Measurements from ENCODE around the gene SNAPC3.

SNAPC3 gene

GRCh38 chr9:15389631-15390030 lies 33.0 kb upstream of the SNAPC3 start:
- Histone ChIP-seq H3K36me3 (ENCODE audit: control insufficient read depth in 2 of 2, insufficient read depth in 2 of 2, low read length in 2 of 2) (no peaks in the 10 kb centered on the region), H3K4me3 (ENCODE audit: low read length in 2 of 2) (no peak overlapping the region), H3K27ac (ENCODE audit: low read length) (no peak overlapping the region), H3K9ac (ENCODE audit: low read length in 2 of 2) (no peak overlapping the region), H3K9me3 (ENCODE audit: control insufficient read depth in 2 of 2, low read length in 2 of 2) (no peaks in the 10 kb centered on the region), H3K27me3 (ENCODE audit: control insufficient read depth in 1 of 2, insufficient read depth in 2 of 2, low read length in 2 of 2) (no peaks in the 10 kb centered on the region), H3K4me1 (ENCODE audit: control insufficient read depth, insufficient read depth, low read length) (no peaks in the 10 kb centered on the region)

- H3K4me1 ChIP-seq (ENCODE audit: control insufficient read depth, insufficient read depth, low read length): no peaks in the 10 kb centered on the region
- no peak overlapping the region for H3K4me3 ChIP-seq (ENCODE audit: low read length in 2 of 2)
- H3K27ac ChIP-seq (ENCODE audit: low read length): no peak overlapping the region
- H3K9ac ChIP-seq (ENCODE audit: low read length in 2 of 2): no peak overlapping the region
- H3K27me3 ChIP-seq (ENCODE audit: control insufficient read depth in 1 of 2, insufficient read depth in 2 of 2, low read length in 2 of 2): no peaks in the 10 kb centered on the region
- H3K36me3 ChIP-seq (ENCODE audit: control insufficient read depth in 2 of 2, insufficient read depth in 2 of 2, low read length in 2 of 2): no peaks in the 10 kb centered on the region
- H3K9me3 ChIP-seq (ENCODE audit: control insufficient read depth in 2 of 2, low read length in 2 of 2): no peaks in the 10 kb centered on the region
These were observed 32.5 kb upstream of the SNAPC3 start for GRCh38 chr9:15390201-15390600.

- H3K27ac ChIP-seq (ENCODE audit: low read length): no peak overlapping the region
- H3K4me1 ChIP-seq (ENCODE audit: control insufficient read depth, insufficient read depth, low read length): no peaks in the 10 kb centered on the region
- no peak overlapping the region for H3K4me3 ChIP-seq (ENCODE audit: low read length in 2 of 2)
- H3K27me3 ChIP-seq (ENCODE audit: control insufficient read depth in 1 of 2, insufficient read depth in 2 of 2, low read length in 2 of 2): no peaks in the 10 kb centered on the region
- H3K36me3 ChIP-seq (ENCODE audit: control insufficient read depth in 2 of 2, insufficient read depth in 2 of 2, low read length in 2 of 2): no peaks in the 10 kb centered on the region
- H3K9me3 ChIP-seq (ENCODE audit: control insufficient read depth in 2 of 2, low read length in 2 of 2): no peaks in the 10 kb centered on the region
- H3K9ac ChIP-seq (ENCODE audit: low read length in 2 of 2): no peak overlapping the region
These were observed 30.3 kb upstream of the SNAPC3 start for GRCh38 chr9:15392363-15392762.

- Histone ChIP-seq H3K9me3 (ENCODE audit: control insufficient read depth in 2 of 2, low read length in 2 of 2) (no peaks in the 10 kb centered on the region), H3K27ac (ENCODE audit: low read length) (no peak overlapping the region), H3K4me1 (ENCODE audit: control insufficient read depth, insufficient read depth, low read length) (no peaks in the 10 kb centered on the region), H3K9ac (ENCODE audit: low read length in 2 of 2) (no peak overlapping the region), H3K4me3 (ENCODE audit: low read length in 2 of 2) (no peak overlapping the region), H3K36me3 (ENCODE audit: control insufficient read depth in 2 of 2, insufficient read depth in 2 of 2, low read length in 2 of 2) (no peaks in the 10 kb centered on the region), H3K27me3 (ENCODE audit: control insufficient read depth in 1 of 2, insufficient read depth in 2 of 2, low read length in 2 of 2) (no peaks in the 10 kb centered on the region)
These were observed 22.3 kb upstream of the SNAPC3 start for GRCh38 chr9:15400281-15400941.

- H3K27ac ChIP-seq (ENCODE audit: low read length): no peak overlapping the region
- H3K9ac ChIP-seq (ENCODE audit: low read length in 2 of 2): no peak overlapping the region
- H3K36me3 ChIP-seq (ENCODE audit: control insufficient read depth in 2 of 2, insufficient read depth in 2 of 2, low read length in 2 of 2): no peaks in the 10 kb centered on the region
- no peaks in the 10 kb centered on the region for H3K27me3 ChIP-seq (ENCODE audit: control insufficient read depth in 1 of 2, insufficient read depth in 2 of 2, low read length in 2 of 2)
- H3K4me3 ChIP-seq (ENCODE audit: low read length in 2 of 2): no peak overlapping the region
- no peaks in the 10 kb centered on the region for H3K9me3 ChIP-seq (ENCODE audit: control insufficient read depth in 2 of 2, low read length in 2 of 2)
- H3K4me1 ChIP-seq (ENCODE audit: control insufficient read depth, insufficient read depth, low read length): no peaks in the 10 kb centered on the region
These were observed 21.4 kb upstream of the SNAPC3 start for GRCh38 chr9:15401266-15401665.

- Histone ChIP-seq H3K9ac (ENCODE audit: low read length in 2 of 2) (no peak overlapping the region), H3K36me3 (ENCODE audit: control insufficient read depth in 2 of 2, insufficient read depth in 2 of 2, low read length in 2 of 2) (no peaks in the 10 kb centered on the region), H3K4me1 (ENCODE audit: control insufficient read depth, insufficient read depth, low read length) (no peaks in the 10 kb centered on the region), H3K4me3 (ENCODE audit: low read length in 2 of 2) (no peak overlapping the region), H3K9me3 (ENCODE audit: control insufficient read depth in 2 of 2, low read length in 2 of 2) (no peaks in the 10 kb centered on the region), H3K27me3 (ENCODE audit: control insufficient read depth in 1 of 2, insufficient read depth in 2 of 2, low read length in 2 of 2) (no peaks in the 10 kb centered on the region), H3K27ac (ENCODE audit: low read length) (no peak overlapping the region)
These were observed 19.5 kb upstream of the SNAPC3 start for GRCh38 chr9:15403155-15403554.

GRCh38 chr9:15404171-15404570 lies 18.5 kb upstream of the SNAPC3 start:
- no peak overlapping the region for H3K27ac ChIP-seq (ENCODE audit: low read length)
- H3K27me3 ChIP-seq (ENCODE audit: control insufficient read depth in 1 of 2, insufficient read depth in 2 of 2, low read length in 2 of 2): no peaks in the 10 kb centered on the region
- no peaks in the 10 kb centered on the region for H3K9me3 ChIP-seq (ENCODE audit: control insufficient read depth in 2 of 2, low read length in 2 of 2)
- H3K36me3 ChIP-seq (ENCODE audit: control insufficient read depth in 2 of 2, insufficient read depth in 2 of 2, low read length in 2 of 2): no peaks in the 10 kb centered on the region
- no peak overlapping the region for H3K4me3 ChIP-seq (ENCODE audit: low read length in 2 of 2)
- no peak overlapping the region for H3K9ac ChIP-seq (ENCODE audit: low read length in 2 of 2)
- H3K4me1 ChIP-seq (ENCODE audit: control insufficient read depth, insufficient read depth, low read length): no peaks in the 10 kb centered on the region

- Histone ChIP-seq H3K36me3 (ENCODE audit: control insufficient read depth in 2 of 2, insufficient read depth in 2 of 2, low read length in 2 of 2) (no peaks in the 10 kb centered on the region), H3K27me3 (ENCODE audit: control insufficient read depth in 1 of 2, insufficient read depth in 2 of 2, low read length in 2 of 2) (no peaks in the 10 kb centered on the region), H3K9ac (ENCODE audit: low read length in 2 of 2) (no peak overlapping the region), H3K9me3 (ENCODE audit: control insufficient read depth in 2 of 2, low read length in 2 of 2) (no peaks in the 10 kb centered on the region), H3K27ac (ENCODE audit: low read length) (no peak overlapping the region), H3K4me1 (ENCODE audit: control insufficient read depth, insufficient read depth, low read length) (no peaks in the 10 kb centered on the region), H3K4me3 (ENCODE audit: low read length in 2 of 2) (no peak overlapping the region)
These were observed 5.8 kb upstream of the SNAPC3 start for GRCh38 chr9:15416880-15417279.

GRCh38 chr9:15417626-15418025 lies 5.0 kb upstream of the SNAPC3 start:
- Histone ChIP-seq H3K27me3 (ENCODE audit: control insufficient read depth in 1 of 2, insufficient read depth in 2 of 2, low read length in 2 of 2) (no peaks in the 10 kb centered on the region), H3K4me3 (ENCODE audit: low read length in 2 of 2) (no peak overlapping the region), H3K9ac (ENCODE audit: low read length in 2 of 2) (no peak overlapping the region), H3K4me1 (ENCODE audit: control insufficient read depth, insufficient read depth, low read length) (peaks cover 6% of the 10 kb centered on the region), H3K9me3 (ENCODE audit: control insufficient read depth in 2 of 2, low read length in 2 of 2) (no peaks in the 10 kb centered on the region), H3K27ac (ENCODE audit: low read length) (no peak overlapping the region), H3K36me3 (ENCODE audit: control insufficient read depth in 2 of 2, insufficient read depth in 2 of 2, low read length in 2 of 2) (no peaks in the 10 kb centered on the region)

- H3K4me1 ChIP-seq (ENCODE audit: control insufficient read depth, insufficient read depth, low read length): peaks cover 9% of the 10 kb centered on the region
- no peak overlapping the region for H3K9ac ChIP-seq (ENCODE audit: low read length in 2 of 2)
- peaks cover 5 to 8% of the 10 kb centered on the region in 2 donors for H3K36me3 ChIP-seq (ENCODE audit: control insufficient read depth in 2 of 2, insufficient read depth in 2 of 2, low read length in 2 of 2)
- H3K9me3 ChIP-seq (ENCODE audit: control insufficient read depth in 2 of 2, low read length in 2 of 2): no peaks in the 10 kb centered on the region
- H3K27ac ChIP-seq (ENCODE audit: low read length): no peak overlapping the region
- H3K4me3 ChIP-seq (ENCODE audit: low read length in 2 of 2): no peak overlapping the region
- H3K27me3 ChIP-seq (ENCODE audit: control insufficient read depth in 1 of 2, insufficient read depth in 2 of 2, low read length in 2 of 2): no peaks in the 10 kb centered on the region
These were observed 1.9 kb upstream of the SNAPC3 start for GRCh38 chr9:15420796-15421195.

GRCh38 chr9:15421532-15421931 lies 1.1 kb upstream of the SNAPC3 start:
- Histone ChIP-seq H3K9me3 (ENCODE audit: control insufficient read depth in 2 of 2, low read length in 2 of 2) (no peaks in the 10 kb centered on the region), H3K27me3 (ENCODE audit: control insufficient read depth in 1 of 2, insufficient read depth in 2 of 2, low read length in 2 of 2) (no peaks in the 10 kb centered on the region), H3K4me1 (ENCODE audit: control insufficient read depth, insufficient read depth, low read length) (peaks cover 9% of the 10 kb centered on the region), H3K36me3 (ENCODE audit: control insufficient read depth in 2 of 2, insufficient read depth in 2 of 2, low read length in 2 of 2) (peaks cover 9 to 13% of the 10 kb centered on the region in 2 donors), H3K9ac (ENCODE audit: low read length in 2 of 2) (peak overlapping the region; percentile 96 to 97), H3K4me3 (ENCODE audit: low read length in 2 of 2) (peak overlapping the region in 1 of 2 donors; percentile 93), H3K27ac (ENCODE audit: low read length) (peak overlapping the region; percentile 88)
